HG02610 (cell line): Measurements from ENCODE around the gene QRICH1.
"Not testable (repeated sequence)": the region's sequence is repeated elsewhere in the genome, so short reads cannot be mapped to it uniquely, and the experiment has no call there.

Source experiments
- ATAC-seq: cut with Tn5 transposase; IDR thresholded peaks from one replicate; pipeline ENCODE4 v1.9.1; 2021; ENCODE audit warnings: mild to moderate bottlenecking, moderate library complexity; ENCODE audit not compliant: unreplicated experiment

QRICH1 gene

DNA sequence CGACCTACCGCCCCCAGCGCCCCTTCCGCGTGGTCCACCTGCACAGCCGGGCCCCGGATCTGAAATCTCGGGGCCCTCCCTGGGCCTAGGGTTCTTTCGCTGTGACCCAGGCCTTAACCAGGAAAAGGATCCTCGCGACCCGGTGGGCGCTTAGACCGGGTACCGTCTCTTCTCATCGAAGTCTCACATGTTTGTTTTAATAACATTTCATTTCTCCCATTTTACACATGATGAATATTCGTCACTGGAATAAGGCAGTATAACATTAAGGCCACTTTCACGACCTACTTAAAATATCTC, 75.2 kb downstream of the QRICH1 start:
- no peak for ATAC-seq

- no peak for ATAC-seq
Observed at GRCh38 chr3:49017971-49018706, 75.7 kb downstream of the QRICH1 start, which contains the start of gene DALRD3. TSS of gene DALRD3 (minus strand) at chr3:49018580. CDS start at chr3:49018564, 16 bp downstream.

GRCh38 chr3:49017229-49017970, 76.5 kb downstream of the QRICH1 start:
- no peak for ATAC-seq

GRCh38 chr3:49016414-49017228, 77.2 kb downstream of the QRICH1 start:
- no peak for ATAC-seq

- no peak for ATAC-seq
Observed at GRCh38 chr3:49015765-49016164, 78.1 kb downstream of the QRICH1 start.

DNA sequence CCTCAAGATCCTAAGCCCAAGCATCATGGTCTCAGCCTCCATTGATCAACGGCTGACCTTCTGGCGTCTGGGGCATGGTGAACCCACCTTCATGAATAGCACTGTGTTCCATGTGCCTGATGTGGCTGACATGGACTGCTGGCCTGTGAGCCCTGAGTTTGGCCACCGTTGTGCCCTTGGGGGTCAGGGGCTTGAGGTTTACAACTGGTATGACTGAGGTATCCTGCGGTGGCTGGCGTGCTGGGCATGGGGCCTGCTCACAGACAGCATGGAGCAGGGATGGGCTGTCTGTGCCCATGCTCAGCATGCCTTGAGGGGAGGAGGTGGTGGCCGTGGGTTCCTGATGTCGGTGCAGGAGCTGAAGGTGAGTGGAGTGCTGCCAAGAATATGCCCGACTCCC, 78.8 kb downstream of the QRICH1 start:
- no peak for ATAC-seq

GRCh38 chr3:49013738-49014660, 79.9 kb downstream of the QRICH1 start:
- ATAC-seq: no peak

DNA sequence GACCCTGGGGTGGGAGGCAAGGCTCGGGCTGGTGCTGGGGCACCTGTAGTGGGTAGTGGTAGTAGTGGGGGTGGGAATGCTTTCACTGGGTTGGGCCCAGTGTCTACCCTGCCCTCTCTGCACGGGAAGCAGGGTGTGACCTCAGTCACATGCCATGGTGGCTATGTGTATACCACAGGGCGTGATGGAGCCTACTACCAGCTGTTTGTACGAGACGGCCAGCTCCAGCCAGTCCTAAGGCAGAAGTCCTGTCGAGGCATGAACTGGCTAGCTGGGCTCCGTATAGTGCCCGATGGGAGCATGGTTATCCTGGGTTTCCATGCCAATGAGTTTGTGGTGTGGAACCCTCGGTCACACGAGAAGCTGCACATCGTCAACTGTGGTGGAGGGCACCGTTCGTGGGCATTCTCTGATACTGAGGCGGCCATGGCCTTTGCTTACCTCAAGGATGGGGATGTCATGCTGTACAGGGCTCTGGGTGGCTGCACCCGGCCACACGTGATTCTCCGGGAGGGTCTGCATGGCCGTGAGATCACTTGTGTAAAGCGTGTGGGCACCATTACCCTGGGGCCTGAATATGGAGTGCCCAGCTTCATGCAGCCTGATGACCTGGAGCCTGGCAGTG, 80.6 kb downstream of the QRICH1 start:
- ATAC-seq: no peak

DNA sequence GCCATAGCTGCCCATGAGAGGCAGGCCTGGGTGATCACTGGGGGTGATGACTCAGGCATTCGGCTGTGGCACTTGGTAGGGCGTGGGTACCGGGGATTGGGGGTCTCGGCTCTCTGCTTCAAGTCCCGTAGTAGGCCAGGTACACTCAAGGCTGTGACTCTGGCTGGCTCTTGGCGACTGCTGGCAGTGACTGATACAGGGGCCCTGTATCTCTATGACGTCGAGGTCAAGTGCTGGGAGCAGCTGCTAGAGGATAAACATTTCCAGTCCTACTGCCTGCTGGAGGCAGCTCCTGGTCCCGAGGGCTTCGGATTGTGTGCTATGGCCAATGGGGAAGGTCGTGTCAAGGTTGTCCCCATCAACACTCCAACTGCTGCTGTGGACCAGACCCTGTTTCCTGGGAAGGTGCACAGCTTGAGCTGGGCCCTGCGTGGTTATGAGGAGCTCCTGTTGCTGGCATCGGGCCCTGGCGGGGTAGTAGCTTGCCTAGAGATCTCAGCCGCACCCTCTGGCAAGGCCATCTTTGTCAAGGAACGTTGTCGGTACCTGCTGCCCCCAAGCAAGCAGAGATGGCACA, 81.3 kb downstream of the QRICH1 start:
- no peak for ATAC-seq

- no peak for ATAC-seq
Observed at GRCh38 chr3:49009396-49009795, 84.5 kb downstream of the QRICH1 start.

- not testable (repeated sequence) for ATAC-seq
Observed at GRCh38 chr3:49008627-49009026, 85.2 kb downstream of the QRICH1 start.

DNA sequence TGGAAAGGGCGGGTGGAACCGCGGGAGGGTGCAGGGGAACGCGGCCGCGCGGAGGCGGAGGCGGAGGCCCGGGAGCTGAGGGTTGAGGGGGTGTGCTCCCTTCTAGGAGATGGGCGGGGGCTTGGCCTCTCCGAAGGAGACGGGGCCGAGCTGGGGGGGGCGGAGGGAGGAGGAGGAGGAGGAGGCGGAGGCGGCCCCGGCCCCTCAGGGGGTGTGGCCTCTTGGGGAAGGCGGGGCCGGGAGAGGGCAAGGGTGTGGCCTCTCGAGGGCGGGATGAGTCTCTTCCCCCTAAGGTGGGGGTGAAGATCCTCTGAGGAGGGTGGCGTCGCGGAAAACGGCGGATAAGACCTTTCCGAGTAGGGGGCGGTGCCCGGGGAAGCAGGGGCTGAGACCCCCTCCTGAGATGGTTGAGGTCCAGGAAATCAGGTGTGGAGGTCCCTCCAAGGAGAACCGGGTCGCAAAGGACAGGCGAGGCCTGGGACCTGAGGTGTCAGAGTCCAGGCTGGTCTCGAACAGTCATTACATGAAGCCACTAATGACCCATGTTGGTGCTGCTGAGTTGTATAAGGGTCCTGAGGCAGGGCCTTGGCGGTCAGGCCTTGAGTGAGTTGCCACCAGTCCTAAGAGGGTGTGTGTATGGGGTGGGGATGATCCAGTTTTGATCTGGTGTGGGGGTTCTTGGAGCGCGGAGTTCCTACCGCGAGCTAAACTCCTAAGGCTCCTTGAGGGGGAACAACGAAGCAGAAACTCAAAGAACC, 85.9 kb downstream of the QRICH1 start:
- peak; percentile 41 for ATAC-seq

DNA sequence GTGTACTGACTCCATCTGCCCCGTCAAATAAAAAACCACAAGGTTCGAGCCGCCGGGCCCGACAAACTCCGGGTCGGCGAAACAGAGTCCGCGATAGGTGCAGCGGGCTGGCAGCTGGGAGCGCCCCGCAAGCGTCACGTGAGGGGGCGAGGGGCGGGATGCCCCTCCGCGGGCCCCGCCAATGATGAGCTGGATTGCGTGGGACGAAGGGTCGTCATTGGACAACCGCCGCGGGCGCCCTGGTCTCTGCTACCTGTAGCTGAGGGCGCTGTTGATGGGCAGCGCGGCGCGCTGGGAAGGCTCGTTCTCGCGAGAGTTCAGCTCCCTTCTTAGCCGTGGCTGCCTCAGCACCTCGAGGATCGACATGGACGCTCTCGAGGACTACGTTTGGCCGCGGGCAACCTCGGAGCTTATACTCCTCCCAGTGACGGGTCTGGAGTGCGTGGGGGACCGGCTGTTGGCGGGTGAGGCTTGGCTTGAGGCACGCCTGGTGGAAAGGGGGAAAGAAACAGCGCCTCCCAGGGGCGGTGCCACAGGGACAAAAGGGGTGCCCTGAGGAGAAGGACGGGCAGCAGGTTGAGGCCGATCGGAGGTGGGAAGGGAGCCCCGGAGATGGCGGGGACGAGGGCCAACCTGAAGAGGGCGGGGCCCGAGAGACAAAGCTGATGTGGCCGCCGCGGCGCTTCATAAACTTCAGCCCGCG, 86.7 kb downstream of the QRICH1 start, which contains the start of gene WDR6:
WDR6 (plus strand) TSS at position 324 of the 703 bp plus-strand sequence; CDS start at position 365, 41 bp downstream.
- ATAC-seq: peak; percentile 87

- no peak for ATAC-seq
Observed at GRCh38 chr3:49006408-49007067, 87.3 kb downstream of the QRICH1 start.

DNA sequence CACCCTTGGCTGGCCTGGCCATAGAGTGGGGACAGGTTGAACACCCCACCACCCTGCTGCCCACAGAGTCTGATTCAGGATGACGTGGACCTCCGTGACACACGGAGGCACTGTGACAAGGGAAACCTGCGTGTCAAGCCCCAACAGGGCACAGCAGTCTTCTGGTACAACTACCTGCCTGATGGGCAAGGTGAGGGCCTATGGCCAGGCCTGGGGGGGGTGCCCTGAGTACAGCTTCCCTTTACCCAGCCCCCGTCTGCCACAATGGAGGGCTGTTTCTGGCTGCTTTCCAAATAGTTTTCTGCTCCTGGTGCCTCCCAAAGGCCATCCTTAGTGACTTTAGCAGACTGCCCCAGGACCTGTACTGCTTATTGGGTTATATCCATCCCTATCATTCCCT, 87.9 kb downstream of the QRICH1 start:
- ATAC-seq: no peak

GRCh38 chr3:49005303-49005680, 88.6 kb downstream of the QRICH1 start:
- ATAC-seq: no peak

DNA sequence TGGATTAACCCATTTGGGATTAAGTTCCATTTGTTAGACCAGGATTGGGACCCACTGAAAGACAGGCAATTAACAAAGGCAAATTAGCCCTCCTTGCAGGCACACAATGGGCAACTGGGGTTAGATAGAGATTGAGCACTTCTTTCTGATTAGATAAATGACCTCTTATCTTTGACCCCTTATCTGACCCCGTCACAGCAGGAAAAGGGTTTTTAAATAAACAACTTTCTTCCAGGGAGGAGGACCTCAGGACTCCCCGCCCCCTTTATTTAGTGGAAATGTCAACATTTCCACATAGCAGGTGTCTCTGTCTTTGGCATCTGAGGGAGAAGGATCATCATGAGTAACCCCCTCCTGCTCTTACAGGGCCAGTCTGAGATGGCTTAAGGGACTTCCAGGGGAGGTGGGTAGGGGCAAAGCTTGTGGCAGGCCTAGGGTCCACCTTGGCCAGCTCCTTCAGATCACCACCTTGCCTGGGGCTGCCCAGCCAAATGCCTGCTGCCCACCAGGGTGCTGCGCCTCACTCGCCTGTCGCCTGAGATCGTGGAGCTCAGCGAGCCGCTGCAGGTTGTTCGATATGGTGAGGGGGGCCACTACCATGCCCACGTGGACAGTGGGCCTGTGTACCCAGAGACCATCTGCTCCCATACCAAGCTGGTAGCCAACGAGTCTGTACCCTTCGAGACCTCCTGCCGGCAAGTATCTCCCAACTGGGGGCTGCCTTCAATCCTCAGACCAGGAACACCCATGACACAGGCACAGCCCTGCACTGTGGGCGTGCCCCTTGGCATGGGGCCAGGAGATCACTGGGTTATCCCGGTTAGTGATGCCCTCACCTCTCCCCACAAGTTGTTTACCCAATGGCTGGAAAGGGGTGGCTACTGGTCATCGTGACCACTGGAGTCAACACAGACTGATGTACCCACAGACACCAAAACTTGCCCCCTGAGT, 89.2 kb downstream of the QRICH1 start:
- ATAC-seq: no peak
